Choroid plexus epithelial cell (primary cell): ENCODE results near the gene S100A2.

Source experiments
- DNase-seq: peaks from one replicate; pipeline ENCODE4 v3.0.0-alpha.2; 2010; ENCODE audit warnings: low read depth
- H3K4me3 ChIP-seq: 2 replicates; pipeline ENCODE4 v1.5.1; 2011; ENCODE audit warnings: low read depth, mild to moderate bottlenecking, control low read depth, low read length, moderate library complexity
- TF ChIP-seq, protein P1 (sequence below): conservative IDR thresholded peaks from 2 replicates; pipeline ENCODE4 v1.5.1; 2011; ENCODE audit warnings: low read depth, mild to moderate bottlenecking, control low read depth, inconsistent platforms, low read length, moderate library complexity

S100A2 gene

DNA sequence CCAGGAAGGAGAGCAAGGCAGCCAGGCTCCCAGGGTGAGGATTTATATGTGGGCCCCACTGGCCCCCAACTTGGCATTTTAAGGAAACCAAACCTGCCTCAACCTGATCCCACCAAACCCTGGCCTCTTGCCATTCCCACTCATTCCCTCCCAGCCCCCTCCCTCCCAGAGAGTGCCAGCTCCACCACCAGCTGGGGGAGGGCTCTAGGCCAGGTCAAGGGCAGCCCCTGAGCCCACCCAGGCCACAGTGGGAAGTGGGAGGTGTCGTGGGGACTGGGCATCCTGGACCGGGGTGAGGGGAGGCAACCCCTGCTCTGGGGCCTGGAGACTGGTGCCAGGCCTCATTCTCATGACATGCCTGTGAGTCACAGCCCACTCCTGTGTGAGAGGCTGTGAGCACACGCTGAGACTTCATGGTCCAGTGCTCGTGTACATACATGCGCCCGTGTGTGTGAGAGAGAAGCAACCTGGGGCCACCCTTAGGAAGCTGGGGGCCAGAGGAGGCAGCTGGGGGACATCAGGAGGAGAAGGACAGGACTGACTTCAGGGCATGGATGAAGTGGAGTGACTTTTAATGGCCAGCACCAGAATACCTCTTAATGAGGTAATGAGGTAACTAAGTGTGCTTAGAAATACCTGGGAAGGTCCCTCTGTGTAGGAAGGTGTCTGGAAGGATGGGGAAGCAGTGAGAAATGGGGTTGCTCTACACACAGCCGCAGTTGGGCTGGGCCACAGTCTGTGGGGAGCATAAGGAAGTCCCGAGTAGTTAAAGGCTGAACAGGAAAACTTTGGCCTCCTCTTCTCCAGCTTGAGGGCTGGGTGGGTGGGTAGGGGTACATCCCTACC lies at the start of gene S100A2:
TSS of gene S100A2 (minus strand) at position 316 of the 846 bp plus-strand sequence. CDS start 1,967 bp downstream, outside the sequence.
- TF ChIP-seq, protein P1, sequence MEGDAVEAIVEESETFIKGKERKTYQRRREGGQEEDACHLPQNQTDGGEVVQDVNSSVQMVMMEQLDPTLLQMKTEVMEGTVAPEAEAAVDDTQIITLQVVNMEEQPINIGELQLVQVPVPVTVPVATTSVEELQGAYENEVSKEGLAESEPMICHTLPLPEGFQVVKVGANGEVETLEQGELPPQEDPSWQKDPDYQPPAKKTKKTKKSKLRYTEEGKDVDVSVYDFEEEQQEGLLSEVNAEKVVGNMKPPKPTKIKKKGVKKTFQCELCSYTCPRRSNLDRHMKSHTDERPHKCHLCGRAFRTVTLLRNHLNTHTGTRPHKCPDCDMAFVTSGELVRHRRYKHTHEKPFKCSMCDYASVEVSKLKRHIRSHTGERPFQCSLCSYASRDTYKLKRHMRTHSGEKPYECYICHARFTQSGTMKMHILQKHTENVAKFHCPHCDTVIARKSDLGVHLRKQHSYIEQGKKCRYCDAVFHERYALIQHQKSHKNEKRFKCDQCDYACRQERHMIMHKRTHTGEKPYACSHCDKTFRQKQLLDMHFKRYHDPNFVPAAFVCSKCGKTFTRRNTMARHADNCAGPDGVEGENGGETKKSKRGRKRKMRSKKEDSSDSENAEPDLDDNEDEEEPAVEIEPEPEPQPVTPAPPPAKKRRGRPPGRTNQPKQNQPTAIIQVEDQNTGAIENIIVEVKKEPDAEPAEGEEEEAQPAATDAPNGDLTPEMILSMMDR: no peak
- H3K4me3 ChIP-seq: no peak within 1 kb of the TSS
- DNase-seq: peak; percentile 91

DNA sequence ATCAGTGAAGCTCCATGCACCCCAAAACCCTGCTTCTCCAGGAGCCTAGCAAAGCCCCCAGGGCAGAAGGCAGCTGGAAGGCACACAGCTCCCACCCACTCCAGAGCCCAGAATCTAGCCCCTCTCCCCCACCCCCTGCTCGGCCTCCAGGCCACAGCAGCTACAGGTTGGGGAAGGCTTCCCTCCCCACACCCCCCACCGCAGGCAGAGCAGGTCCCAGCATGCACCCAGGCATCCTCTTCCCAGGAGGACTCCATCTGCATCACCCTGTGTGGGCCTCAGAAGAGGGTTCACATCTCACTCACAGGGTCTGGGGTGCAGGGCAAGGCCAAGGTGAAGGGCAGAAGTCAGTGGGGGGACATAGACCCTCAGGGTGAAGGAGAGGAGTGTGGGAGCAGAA lies 49.8 kb upstream of the S100A2 start:
- no peak for DNase-seq
- TF ChIP-seq, protein P1: no peak
- H3K4me3 ChIP-seq: no peak overlapping the region

DNA sequence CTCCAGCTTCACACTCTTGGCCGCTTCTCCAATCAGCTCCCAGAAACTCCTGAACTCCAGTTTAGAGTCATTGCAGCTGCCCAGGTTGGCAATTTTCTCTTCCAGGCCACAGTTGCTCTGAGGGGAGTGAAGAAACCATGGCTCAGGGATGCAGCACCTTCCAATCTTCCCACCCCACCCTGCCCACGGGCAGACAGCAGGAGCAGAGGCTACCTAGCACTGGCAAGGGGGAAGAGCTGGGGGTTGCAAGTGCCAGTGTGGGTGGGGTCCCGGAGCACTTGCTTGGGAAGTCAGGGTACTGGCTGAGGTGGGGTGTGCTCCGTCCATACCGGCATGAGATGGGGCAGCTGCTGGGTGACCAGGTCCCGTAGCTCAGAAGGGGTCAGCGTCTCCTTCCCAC lies 49.3 kb upstream of the S100A2 start:
- H3K4me3 ChIP-seq: no peak overlapping the region
- TF ChIP-seq, protein P1: no peak
- DNase-seq: no peak

DNA sequence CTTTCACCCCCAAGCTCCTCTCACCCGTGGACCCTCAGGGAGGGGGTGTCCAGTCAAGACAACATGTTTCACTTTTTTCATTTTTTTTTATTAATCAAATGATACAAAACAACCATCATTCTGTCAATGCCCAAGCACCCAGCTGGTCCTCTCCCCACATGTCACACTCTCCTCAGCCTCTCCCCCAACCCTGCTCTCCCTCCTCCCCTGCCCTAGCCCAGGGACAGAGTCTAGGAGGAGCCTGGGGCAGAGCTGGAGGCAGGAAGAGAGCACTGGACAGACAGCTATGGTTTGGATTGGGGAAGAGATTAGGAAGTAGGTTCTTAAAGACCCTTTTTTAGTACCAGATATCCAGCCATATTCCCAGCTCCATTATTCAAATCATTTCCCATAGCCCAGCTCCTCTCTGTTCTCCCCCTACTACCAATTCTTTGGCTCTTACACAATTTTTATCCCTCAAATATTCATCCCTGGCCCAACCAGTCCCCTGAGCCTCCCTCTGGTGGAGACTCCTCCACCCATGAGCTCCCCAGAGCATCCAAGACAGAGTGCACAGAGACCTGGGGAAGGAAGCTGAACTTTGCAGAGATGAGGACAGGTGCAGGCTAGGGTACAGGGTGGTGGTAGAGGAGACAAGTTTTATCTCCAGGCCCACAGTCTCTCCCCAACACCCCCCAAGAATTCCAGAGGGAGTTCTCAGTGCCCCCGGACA lies 48.7 kb upstream of the S100A2 start:
- no peak overlapping the region for H3K4me3 ChIP-seq
- TF ChIP-seq, protein P1: peak; percentile 31
- no peak for DNase-seq

DNA sequence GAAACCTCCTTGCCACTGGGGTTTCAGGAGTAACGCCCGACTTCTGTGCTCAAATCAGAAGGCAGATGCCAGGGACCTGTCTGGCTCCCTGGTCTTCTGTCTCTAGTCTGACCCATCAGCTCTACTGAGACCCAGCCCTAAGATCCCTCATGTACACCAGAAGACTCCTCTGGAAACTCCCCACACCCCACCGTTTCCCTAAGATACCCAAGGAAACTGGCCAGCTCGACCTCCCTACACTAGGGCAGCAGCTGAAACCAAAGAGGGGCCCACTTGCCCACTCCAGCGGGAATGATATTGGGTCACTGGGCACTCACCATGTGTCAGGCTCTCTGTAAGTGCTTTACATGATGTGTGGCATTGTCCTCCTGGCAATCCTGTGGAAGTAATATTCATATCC lies 47.8 kb upstream of the S100A2 start:
- no peak overlapping the region for H3K4me3 ChIP-seq
- TF ChIP-seq, protein P1: no peak
- DNase-seq: no peak

DNA sequence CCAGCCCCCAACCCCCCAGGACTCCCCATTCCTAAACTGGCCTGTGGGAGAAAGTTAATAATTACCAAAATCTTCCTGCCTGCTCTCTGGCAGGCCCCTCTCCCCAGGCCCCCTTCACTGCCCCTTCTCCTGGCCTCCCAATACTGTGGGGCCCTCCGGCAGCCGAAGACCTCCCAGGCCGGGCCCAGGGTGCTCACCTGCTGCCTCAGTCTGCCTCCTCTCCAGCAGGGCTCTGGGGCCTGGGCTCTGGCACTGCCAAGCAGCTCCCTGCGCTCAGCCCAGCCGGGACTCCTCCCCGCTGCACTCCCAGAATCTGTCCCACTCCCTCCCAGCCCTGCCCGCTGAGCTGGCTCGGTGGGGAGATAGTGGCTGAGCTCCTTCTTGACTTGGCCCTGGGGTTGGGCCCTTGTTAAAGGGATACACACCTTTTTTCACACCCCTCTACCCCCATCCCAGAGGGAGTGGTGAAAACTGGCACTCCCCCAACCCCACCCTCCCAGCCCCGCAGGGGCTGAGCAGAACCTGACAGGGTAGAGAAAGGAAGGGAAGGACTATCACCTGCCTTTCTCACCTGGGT lies 47.2 kb upstream of the S100A2 start, which contains the start of gene S100A16:
TSS of gene S100A16 (minus strand) at position 383 of the 577 bp plus-strand sequence. CDS start 4,986 bp downstream, outside the sequence.
- peak within 1 kb of the TSS; percentile 64 for H3K4me3 ChIP-seq
- TF ChIP-seq, protein P1: no peak
- peak; percentile 49 for DNase-seq
